SJSA1 (cell line): ENCODE measurements around the gene GRIK1. TPM values are rescaled to one million over a fixed set of nuclear protein-coding genes. Genes with fewer than 3 reads are reported as not detected.

ENCODE experiments used
- DNase-seq, 2 experiments: peaks; one replicate each; pipeline ENCODE4 v3.0.0-alpha.2; 2015 to 2020; ENCODE audit warnings: low spot score in 2 of 2, low read depth in 1 of 2
- H3K27ac ChIP-seq: fragments of 250-450 bp; sonication (Bioruptor Pico); 2 replicates; pipeline ENCODE4 v1.5.1; 2020; ENCODE audit warnings: mild to moderate bottlenecking, moderate library complexity
- H3K27me3 ChIP-seq: fragments of 250-450 bp; sonication (Bioruptor Pico); replicated peaks from 2 replicates; pipeline ENCODE4 v1.5.1; 2020; ENCODE audit warnings: mild to moderate bottlenecking, moderate library complexity
- H3K36me3 ChIP-seq: fragments of 250-450 bp; sonication (Bioruptor Pico); 2 replicates; pipeline ENCODE4 v1.5.1; 2020; ENCODE audit warnings: mild to moderate bottlenecking
- H3K4me1 ChIP-seq: fragments of 250-450 bp; sonication (Bioruptor Pico); replicated peaks from 2 replicates; pipeline ENCODE4 v1.6.1; 2021; ENCODE audit warnings: mild to moderate bottlenecking
- H3K4me3 ChIP-seq: fragments of 250-450 bp; sonication (Bioruptor Pico); 2 replicates; pipeline ENCODE4 v1.5.1; 2020; ENCODE audit warnings: mild to moderate bottlenecking
- H3K9me3 ChIP-seq: fragments of 250-450 bp; sonication (Bioruptor Pico); replicated peaks from 2 replicates; pipeline ENCODE4 v1.5.1; 2020; ENCODE audit warnings: mild to moderate bottlenecking
- total RNA-seq: library from RNA; depleted of rRNA; stranded (reverse); fragments of >200 nt; shearing (Covaris generic); gene quantifications from 2 replicates; pipeline ENCODE4 v1.2.3, GENCODE V29; 2014

GRIK1 gene
- total RNA-seq, 1 experiment from 2014 or later = not detected

DNA sequence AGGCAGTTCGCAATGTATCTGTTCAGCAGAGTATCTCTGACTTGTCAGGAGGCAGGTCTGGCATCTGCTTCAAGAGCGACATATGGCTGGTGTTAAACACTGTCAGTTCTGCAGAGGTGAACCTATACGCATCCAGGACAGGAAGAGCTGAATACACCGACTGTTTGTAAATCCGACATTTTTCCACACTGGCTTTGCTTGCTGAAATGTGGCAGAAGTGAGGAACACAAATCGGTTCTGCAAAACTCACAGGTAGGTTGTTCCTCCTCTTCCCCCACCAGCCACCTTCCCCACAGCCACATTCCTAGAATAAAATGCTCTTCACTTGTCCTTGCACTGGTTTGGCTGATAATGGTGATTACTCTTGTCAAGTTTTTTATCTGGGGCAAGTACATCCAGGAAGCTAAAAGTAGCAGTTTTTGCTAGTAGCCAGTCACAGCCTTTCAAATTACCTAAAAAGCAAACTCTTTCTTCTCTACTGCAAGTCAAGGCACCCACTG is 289.2 kb downstream of the GRIK1 start:
- Histone ChIP-seq H3K27me3 (no peaks in the 10 kb centered on the region), H3K4me1 (no peaks in the 10 kb centered on the region), H3K4me3 (no peak overlapping the region), H3K36me3 (no peaks in the 10 kb centered on the region), H3K9me3 (no peaks in the 10 kb centered on the region), H3K27ac (no peak overlapping the region)
- DNase-seq = no peak

DNA sequence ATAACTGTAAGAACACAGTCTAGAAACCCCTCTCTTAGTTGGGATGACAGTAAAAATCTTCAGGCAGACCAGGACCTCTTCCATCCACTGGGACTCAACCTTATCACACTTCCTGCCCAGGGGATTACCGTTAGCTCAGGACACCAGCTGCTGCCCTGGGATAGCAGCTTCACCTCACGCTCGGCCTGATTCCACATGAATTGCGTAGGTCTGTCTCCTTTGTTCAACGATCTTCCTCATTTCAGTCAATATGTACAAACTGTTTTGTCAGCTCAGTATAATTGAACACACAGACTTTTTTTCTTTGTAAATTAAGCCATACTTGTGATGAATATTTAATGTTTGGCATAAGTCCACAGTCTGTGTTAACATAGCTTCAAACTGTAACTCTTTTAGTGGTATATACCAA is 290.4 kb downstream of the GRIK1 start:
- no peak overlapping the region for H3K27ac ChIP-seq
- H3K4me3 ChIP-seq = no peak overlapping the region
- H3K9me3 ChIP-seq = no peaks in the 10 kb centered on the region
- H3K27me3 ChIP-seq = no peaks in the 10 kb centered on the region
- H3K4me1 ChIP-seq = no peaks in the 10 kb centered on the region
- DNase-seq = no peak
- H3K36me3 ChIP-seq = no peaks in the 10 kb centered on the region

- DNase-seq = no peak
- H3K4me1 ChIP-seq = no peaks in the 10 kb centered on the region
- no peak overlapping the region for H3K4me3 ChIP-seq
- H3K27me3 ChIP-seq = no peaks in the 10 kb centered on the region
- no peaks in the 10 kb centered on the region for H3K36me3 ChIP-seq
- no peaks in the 10 kb centered on the region for H3K9me3 ChIP-seq
- no peak overlapping the region for H3K27ac ChIP-seq
These were observed 291.0 kb downstream of the GRIK1 start for GRCh38 chr21:29648710-29649240.

- H3K27me3 ChIP-seq = no peaks in the 10 kb centered on the region
- H3K27ac ChIP-seq = no peak overlapping the region
- no peak for DNase-seq
- no peaks in the 10 kb centered on the region for H3K36me3 ChIP-seq
- no peak overlapping the region for H3K4me3 ChIP-seq
- no peaks in the 10 kb centered on the region for H3K9me3 ChIP-seq
- no peaks in the 10 kb centered on the region for H3K4me1 ChIP-seq
These were observed 292.4 kb downstream of the GRIK1 start for GRCh38 chr21:29647353-29647781.

DNA sequence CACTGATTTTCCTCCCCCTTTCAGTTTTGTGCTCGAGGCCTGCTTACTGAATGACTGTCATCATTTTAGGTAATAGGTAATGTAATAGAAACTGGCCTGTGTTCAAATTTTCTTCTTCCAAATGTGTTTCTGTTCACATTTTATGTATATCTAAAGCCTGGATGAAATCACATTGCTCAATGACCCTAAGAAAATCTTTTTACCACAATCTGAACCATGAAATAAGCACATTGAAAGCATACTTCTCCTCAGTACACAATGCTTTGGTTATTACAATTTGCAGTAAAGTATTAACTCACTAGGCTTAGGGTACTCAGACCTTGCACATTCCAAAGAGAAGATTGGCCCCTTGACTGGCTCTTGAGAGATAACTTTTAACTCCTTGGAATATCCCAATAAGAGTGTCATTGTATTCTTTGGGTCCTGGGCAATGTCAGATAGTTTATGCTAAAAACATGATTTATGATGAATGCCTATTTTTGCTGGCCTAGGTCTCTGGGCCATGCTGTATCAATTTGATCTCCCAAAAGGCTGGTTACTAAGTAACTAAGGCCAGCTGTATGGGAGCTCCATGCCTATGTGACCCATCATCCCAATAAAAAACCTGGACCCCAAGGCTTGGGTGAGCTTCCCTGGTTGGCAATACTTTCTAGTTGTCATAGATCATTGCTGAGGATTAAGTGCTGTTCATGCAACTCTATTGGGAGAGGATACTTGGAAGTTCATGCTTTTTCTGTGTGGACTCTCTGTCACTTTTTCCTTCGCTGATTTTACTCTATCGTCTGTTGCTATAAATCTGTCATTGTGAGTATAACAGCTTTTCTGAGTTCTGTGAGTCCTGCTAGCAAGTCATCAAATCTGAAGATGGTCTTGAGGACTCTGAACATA is 293.9 kb downstream of the GRIK1 start:
- no peak overlapping the region for H3K4me3 ChIP-seq
- no peaks in the 10 kb centered on the region for H3K9me3 ChIP-seq
- no peaks in the 10 kb centered on the region for H3K27me3 ChIP-seq
- H3K4me1 ChIP-seq = no peaks in the 10 kb centered on the region
- no peaks in the 10 kb centered on the region for H3K36me3 ChIP-seq
- no peak overlapping the region for H3K27ac ChIP-seq
- DNase-seq = no peak

DNA sequence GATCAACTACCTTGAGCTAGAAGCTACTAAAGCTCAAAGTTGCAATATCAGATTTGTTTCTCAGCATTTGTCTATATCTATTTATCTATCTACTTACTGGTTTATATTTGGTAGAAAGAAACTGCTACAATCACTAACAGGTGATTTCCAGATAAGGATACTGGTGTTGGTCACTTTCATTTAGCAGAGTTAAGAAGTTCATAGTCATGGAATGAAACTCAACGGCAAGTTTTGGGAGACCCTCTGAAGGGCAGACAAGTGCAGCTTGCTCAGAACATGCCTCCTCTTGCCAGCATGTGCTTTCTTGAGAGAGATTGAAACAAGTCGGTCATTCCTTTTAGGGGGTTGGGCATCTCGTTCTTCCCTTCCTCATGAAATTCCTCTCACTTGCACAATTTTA is 296.5 kb downstream of the GRIK1 start:
- no peaks in the 10 kb centered on the region for H3K27me3 ChIP-seq
- no peak overlapping the region for H3K27ac ChIP-seq
- no peak overlapping the region for H3K4me3 ChIP-seq
- H3K36me3 ChIP-seq = no peaks in the 10 kb centered on the region
- H3K4me1 ChIP-seq = no peaks in the 10 kb centered on the region
- H3K9me3 ChIP-seq = no peaks in the 10 kb centered on the region
- no peak for DNase-seq

- H3K9me3 ChIP-seq = no peaks in the 10 kb centered on the region
- no peak overlapping the region for H3K4me3 ChIP-seq
- H3K27ac ChIP-seq = no peak overlapping the region
- H3K36me3 ChIP-seq = no peaks in the 10 kb centered on the region
- no peaks in the 10 kb centered on the region for H3K4me1 ChIP-seq
- no peaks in the 10 kb centered on the region for H3K27me3 ChIP-seq
- DNase-seq = no peak
These were observed 297.1 kb downstream of the GRIK1 start for GRCh38 chr21:29642551-29643245.

GRCh38 chr21:29641635-29642550 is 297.9 kb downstream of the GRIK1 start:
- Histone ChIP-seq H3K9me3 (no peaks in the 10 kb centered on the region), H3K4me3 (no peak overlapping the region), H3K4me1 (no peaks in the 10 kb centered on the region), H3K27me3 (no peaks in the 10 kb centered on the region), H3K36me3 (no peaks in the 10 kb centered on the region), H3K27ac (no peak overlapping the region)
- DNase-seq = no peak

- Histone ChIP-seq H3K9me3 (no peaks in the 10 kb centered on the region), H3K4me3 (no peak overlapping the region), H3K4me1 (no peaks in the 10 kb centered on the region), H3K27me3 (no peaks in the 10 kb centered on the region), H3K36me3 (no peaks in the 10 kb centered on the region), H3K27ac (no peak overlapping the region)
- no peak for DNase-seq
These were observed 298.7 kb downstream of the GRIK1 start for GRCh38 chr21:29641001-29641634.

GRCh38 chr21:29640080-29640508 is 299.7 kb downstream of the GRIK1 start:
- no peak overlapping the region for H3K27ac ChIP-seq
- DNase-seq = no peak

DNA sequence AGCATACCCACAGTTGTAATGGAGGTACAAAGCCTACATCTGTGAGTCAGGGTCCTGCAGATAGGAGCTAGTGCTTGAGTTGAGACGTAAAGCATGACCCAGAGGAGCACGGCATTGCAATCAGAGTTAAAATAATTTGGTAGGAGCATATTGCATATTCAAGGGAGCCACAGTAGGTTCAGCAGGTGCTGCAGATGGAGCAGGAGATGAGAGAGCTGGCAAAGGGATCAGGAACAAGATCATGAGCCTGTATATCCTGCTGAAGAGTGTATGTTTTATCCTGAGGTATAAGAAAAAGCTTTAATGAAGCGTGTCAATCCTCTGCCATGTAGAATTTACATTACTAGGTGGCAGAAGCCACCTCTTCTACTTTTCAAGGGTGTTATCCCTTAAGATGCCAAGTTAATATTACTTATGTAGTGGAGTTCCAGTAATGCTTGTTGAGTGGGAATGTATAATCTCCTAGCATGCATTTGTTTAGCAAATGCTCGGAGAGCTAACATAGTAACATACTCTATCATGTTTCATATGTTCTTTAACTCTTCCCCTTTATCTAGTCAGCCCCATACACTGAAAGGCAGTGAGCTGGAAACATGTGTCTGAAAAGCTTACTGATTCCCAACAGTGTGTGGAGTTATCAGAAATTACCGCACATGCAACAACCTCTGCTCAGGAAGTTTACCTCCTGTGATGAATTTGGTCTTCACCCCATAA is 300.3 kb downstream of the GRIK1 start:
- Histone ChIP-seq H3K27me3 (no peaks in the 10 kb centered on the region), H3K9me3 (no peaks in the 10 kb centered on the region), H3K27ac (no peak overlapping the region), H3K36me3 (no peaks in the 10 kb centered on the region), H3K4me1 (no peaks in the 10 kb centered on the region), H3K4me3 (no peak overlapping the region)
- no peak for DNase-seq

More at GRCh38 chr21:29640080-29640508, 299.7 kb downstream of the GRIK1 start:
- Histone ChIP-seq H3K27me3 (no peaks in the 10 kb centered on the region), H3K9me3 (no peaks in the 10 kb centered on the region), H3K4me1 (no peaks in the 10 kb centered on the region), H3K36me3 (no peaks in the 10 kb centered on the region), H3K4me3 (no peak overlapping the region)

DNA sequence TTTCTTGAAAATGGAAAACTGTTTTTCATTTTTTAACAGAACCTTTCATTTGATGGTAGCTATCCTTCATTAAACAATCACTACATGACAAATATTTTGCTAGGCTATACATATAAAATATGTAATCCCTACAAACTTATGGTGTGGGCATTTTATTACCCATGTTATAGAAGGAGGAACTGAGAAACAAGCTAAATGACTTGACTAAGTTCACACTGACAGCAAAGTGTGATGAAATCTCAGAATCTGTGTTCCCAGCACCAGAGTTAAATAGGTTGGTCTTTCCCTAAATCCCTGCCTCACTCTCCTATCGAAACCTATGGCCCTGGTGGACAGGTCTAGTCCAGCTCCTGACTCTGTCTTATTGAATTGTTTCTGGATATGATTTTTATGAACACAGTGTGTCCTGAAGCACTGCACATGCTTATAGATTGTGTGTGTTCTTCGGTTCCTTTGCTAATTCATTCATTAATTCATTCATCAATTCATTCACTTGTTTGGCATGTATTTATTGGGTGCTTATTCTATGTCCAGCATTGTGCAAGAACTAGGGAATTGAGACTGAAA is 301.0 kb downstream of the GRIK1 start:
- Histone ChIP-seq H3K36me3 (no peaks in the 10 kb centered on the region), H3K27me3 (no peaks in the 10 kb centered on the region)

More for the DNA sequence above, 301.0 kb downstream of the GRIK1 start:
- H3K4me1 ChIP-seq = no peaks in the 10 kb centered on the region
- no peak overlapping the region for H3K27ac ChIP-seq
- H3K9me3 ChIP-seq = no peaks in the 10 kb centered on the region
- no peak overlapping the region for H3K4me3 ChIP-seq
- DNase-seq = no peak
